HCT116 (cell line): ENCODE data around the gene DENND5B. TPM values are rescaled to one million over a fixed set of nuclear protein-coding genes. Genes with fewer than 3 reads are reported as not detected.

Source experiments
- ATAC-seq: fragments of 200-7000 bp; cut with Tn5 transposase; 2 replicates; pipeline ENCODE4 v1.9.1; 2020; ENCODE audit warnings: mild to moderate bottlenecking, moderate library complexity
- BruUV-seq: library from RNA; stranded (reverse); fragments of 400-500 nt; replicated peaks from 2 replicates; lab custom pipeline; 2021; lab: Mats Ljungman, UMichigan
- CTCF ChIA-PET: fragments of 300-600 bp; sonication (Branson Sonifier 250); formaldehyde crosslinking; loops from one replicate; lab custom pipeline; 2021; ENCODE audit warnings: antibody characterized with exemption; lab: Charles Lee
- POLR2A ChIA-PET: fragments of 300-600, 350-600 bp; sonication (Branson Sonifier 250); formaldehyde crosslinking; loops from one replicate; lab custom pipeline; 2021; ENCODE audit warnings: antibody characterized with exemption; lab: Charles Lee
- RAD21 ChIA-PET, 2 experiments: fragments of 300-600 bp; sonication (Branson Sonifier 250); formaldehyde crosslinking; loops; one replicate each; lab custom pipeline; 2023; ENCODE audit warnings: low total read pairs in 2 of 2; ENCODE audit not compliant: uncharacterized antibody in 2 of 2, unreplicated experiment in 2 of 2, low non-redundant PET in 1 of 2; lab: Charles Lee
- DNase-seq: peaks from one replicate; pipeline ENCODE4 v3.0.0-alpha.2; 2010; ENCODE audit warnings: low read depth, low spot score
- H2AFZ ChIP-seq: fragments of 200-600 bp; shearing (Covaris generic), sonication (generic); 2 replicates; pipeline ENCODE4 v1.6.1; 2017; ENCODE audit warnings: low read depth, mixed run types, mixed read lengths, antibody characterized with exemption, low read length; ENCODE audit not compliant: poor library complexity, severe bottlenecking
- H3K27ac ChIP-seq: 2 replicates; pipeline ENCODE4 v1.5.1; 2012; ENCODE audit warnings: low read depth, low read length
- H3K27me3 ChIP-seq: fragments of 200-600 bp; sonication (generic); 2 replicates; pipeline ENCODE4 v1.6.1; 2016; ENCODE audit warnings: mixed run types, low read length, mixed read lengths; ENCODE audit not compliant: insufficient read depth
- H3K36me3 ChIP-seq, 2 experiments: fragments of 200-500 bp in 1 of 2; fragments of 200-600 bp in 1 of 2; sonication (Bioruptor generic) in 1 of 2; sonication (generic) in 1 of 2; 2 replicates each; pipeline versions ENCODE4 v1.5.1 to v1.6.1; 2014 to 2016; ENCODE audit warnings: low read length in 2 of 2, inconsistent platforms in 1 of 2, mixed read lengths in 1 of 2, mixed run types in 1 of 2; ENCODE audit not compliant: insufficient read depth in 2 of 2, control insufficient read depth in 1 of 2
- H3K4me1 ChIP-seq, 2 experiments: fragments of 200-600 bp in 1 of 2; sonication (generic) in 1 of 2; 2 replicates each; pipeline versions ENCODE4 v1.5.1 to v1.6.1; 2012 to 2017; ENCODE audit warnings: low read length in 2 of 2, inconsistent platforms in 1 of 2, mild to moderate bottlenecking in 1 of 2, mixed read lengths in 1 of 2, mixed run types in 1 of 2, moderate library complexity in 1 of 2; ENCODE audit not compliant: insufficient read depth in 2 of 2, control insufficient read depth in 1 of 2
- H3K4me2 ChIP-seq: fragments of 200-600 bp; sonication (generic); 2 replicates; pipeline ENCODE4 v1.6.1; 2017; ENCODE audit warnings: mixed run types, low read length, mixed read lengths
- H3K4me3 ChIP-seq, 2 experiments: fragments of 200-600 bp in 1 of 2; sonication (generic) in 1 of 2; replicated peaks in 1 of 2; 2 replicates each; pipeline ENCODE4 v1.5.1; 2011 to 2016; ENCODE audit warnings: low read length in 2 of 2, control low read depth in 1 of 2, low read depth in 1 of 2, mild to moderate bottlenecking in 1 of 2, mixed read lengths in 1 of 2, mixed run types in 1 of 2
- H3K79me2 ChIP-seq: fragments of 200-600 bp; sonication (generic); 2 replicates; pipeline ENCODE4 v1.6.1; 2017; ENCODE audit warnings: mild to moderate bottlenecking, mixed run types, low read length, moderate library complexity, mixed read lengths; ENCODE audit not compliant: insufficient read depth
- H3K9ac ChIP-seq: fragments of 200-600 bp; sonication (generic); 2 replicates; pipeline ENCODE4 v1.6.1; 2016; ENCODE audit warnings: low read length, mixed read lengths
- H3K9me2 ChIP-seq: fragments of 200-600 bp; sonication (generic), shearing (Covaris generic); 2 replicates; pipeline ENCODE4 v1.6.1; 2017; ENCODE audit warnings: mixed run types, mild to moderate bottlenecking, moderate library complexity; ENCODE audit not compliant: insufficient read depth
- H3K9me3 ChIP-seq, 2 experiments: fragments of 200-500 bp in 1 of 2; fragments of 200-600 bp in 1 of 2; sonication (Bioruptor generic) in 1 of 2; sonication (generic) in 1 of 2; 2 replicates each; pipeline ENCODE4 v1.6.1; 2014 to 2017; ENCODE audit warnings: low read length in 2 of 2, mixed read lengths in 2 of 2, inconsistent platforms in 1 of 2, low read depth in 1 of 2, mild to moderate bottlenecking in 1 of 2, mixed run types in 1 of 2, moderate library complexity in 1 of 2; ENCODE audit not compliant: control insufficient read depth in 1 of 2, insufficient read depth in 1 of 2
- H4K20me1 ChIP-seq: fragments of 200-600 bp; sonication (generic), shearing (Covaris generic); 2 replicates; pipeline ENCODE4 v1.6.1; 2017; ENCODE audit warnings: mixed run types, mild to moderate bottlenecking, moderate library complexity; ENCODE audit not compliant: insufficient read depth
- ATF3 ChIP-seq: IDR thresholded peaks from 2 replicates; pipeline ENCODE4 v1.6.1; 2012
- CBX3 ChIP-seq: IDR thresholded peaks from 2 replicates; pipeline ENCODE4 v1.6.1; 2012; ENCODE audit warnings: low read depth
- EGR1 ChIP-seq: IDR thresholded peaks from 2 replicates; pipeline ENCODE4 v1.6.1; 2012; ENCODE audit warnings: low read depth
- EZH2 ChIP-seq: fragments of 200-600 bp; sonication (generic); IDR thresholded peaks from 2 replicates; pipeline ENCODE4 v1.6.1; 2017; ENCODE audit warnings: antibody characterized with exemption, mixed run types
- FOSL1 ChIP-seq: IDR thresholded peaks from 2 replicates; pipeline ENCODE4 v1.6.1; 2012; ENCODE audit warnings: low read depth
- JUND ChIP-seq: IDR thresholded peaks from 2 replicates; pipeline ENCODE4 v1.6.1; 2012
- MAX ChIP-seq: IDR thresholded peaks from 2 replicates; pipeline ENCODE4 v1.6.1; 2012
- POLR2A ChIP-seq: IDR thresholded peaks from 2 replicates; pipeline ENCODE4 v1.7.0; 2011; ENCODE audit warnings: borderline replicate concordance; ENCODE audit not compliant: insufficient read depth, insufficient read length; ENCODE audit errors: extremely low read depth
- POLR2AphosphoS5 ChIP-seq: IDR thresholded peaks from 2 replicates; pipeline ENCODE4 v1.6.1; 2011; ENCODE audit warnings: mild to moderate bottlenecking, low read depth, low read length, moderate library complexity
- RAD21 ChIP-seq: IDR thresholded peaks from 2 replicates; pipeline ENCODE4 v1.6.1; 2012; ENCODE audit warnings: low read depth, mild to moderate bottlenecking
- SIN3A ChIP-seq: IDR thresholded peaks from 2 replicates; pipeline ENCODE4 v1.6.1; 2012; ENCODE audit warnings: low read depth
- SP1 ChIP-seq: IDR thresholded peaks from 2 replicates; pipeline ENCODE4 v1.6.1; 2012; ENCODE audit warnings: low read depth
- SRF ChIP-seq: IDR thresholded peaks from 2 replicates; pipeline ENCODE4 v1.6.1; 2012; ENCODE audit warnings: low read depth
- TCF7L2 ChIP-seq: IDR thresholded peaks from 2 replicates; pipeline ENCODE4 v1.7.0; 2011; ENCODE audit warnings: borderline replicate concordance, inconsistent platforms; ENCODE audit not compliant: insufficient read depth, insufficient read length; ENCODE audit errors: extremely low read depth
- intact Hi-C: fragments of 100-400 bp; cut with micrococcal nuclease; formaldehyde crosslinking; loops from 2 replicates; pipeline ENCODE4 v1.10.0; 2022
- total RNA-seq: library from RNA; stranded (reverse); gene quantifications from one replicate; pipeline ENCODE4 v1.2.1, GENCODE V29; 2021; ENCODE audit not compliant: unreplicated experiment

Gene DENND5B
- total RNA-seq, 1 experiment from 2014 or later, result 19.2 TPM

GRCh38 chr12:31506515-31507306 is 84.2 kb downstream of the DENND5B start:
- Histone ChIP-seq H3K9me2 (no peaks in the 10 kb centered on the region), H3K79me2 (peaks cover 18% of the 10 kb centered on the region), H3K27me3 (no peaks in the 10 kb centered on the region), H3K27ac (no peak overlapping the region), H3K9me3 (peaks cover 0 to 9% of the 10 kb centered on the region in 2 experiments; a peak in 1 of 4 replicates), H2AFZ (no peak overlapping the region), H3K36me3 (no peaks in the 10 kb centered on the region), H4K20me1 (no peaks in the 10 kb centered on the region), H3K9ac (no peak overlapping the region), H3K4me3 (no peak overlapping the region), H3K4me2 (no peak overlapping the region), H3K4me1 (peaks cover 16 to 26% of the 10 kb centered on the region in 2 experiments)
- intact Hi-C loops, result no loop called here
- POLR2A ChIA-PET, result no interaction called here
- RAD21 ChIA-PET, result no interaction called here
- no TSS peak for BruUV-seq
- DNase-seq (no peak), ATAC-seq (no peak)
- no peak for TF ChIP-seq JUND
- no peak for TF ChIP-seq ATF3
- no peak for TF ChIP-seq CBX3
- no peak for TF ChIP-seq RAD21
- TF ChIP-seq SP1, result no peak
- no peak for TF ChIP-seq EZH2
- TF ChIP-seq POLR2A, result no peak
- no peak for TF ChIP-seq FOSL1
- no peak for TF ChIP-seq MAX
- no peak for TF ChIP-seq TCF7L2
- TF ChIP-seq POLR2AphosphoS5, result no peak
- TF ChIP-seq SRF, result no peak
- TF ChIP-seq EGR1, result no peak
- TF ChIP-seq SIN3A, result no peak
- CTCF ChIA-PET, result no interaction called here
